Cardiac muscle cell (in vitro differentiated cells and primary cell): Measurements from ENCODE around the gene TMEM209. TPM values are rescaled to one million over a fixed set of nuclear protein-coding genes. Genes with fewer than 3 reads are reported as not detected.
"Not testable (repeated sequence)": the region's sequence is repeated elsewhere in the genome, so short reads cannot be mapped to it uniquely, and the experiment has no call there.

Experiments
- DNase-seq, 2 donors: peaks; one replicate each; pipeline versions ENCODE4 v3.0.0 to v3.0.0-alpha.2; 2010 to 2017; ENCODE audit warnings: low read depth in 1 of 2, low spot score in 1 of 2
- H3K27ac ChIP-seq: fragments of 200-600 bp; sonication (generic); 2 replicates; pipeline ENCODE4 v1.5.1; 2016
- H3K27me3 ChIP-seq: fragments of 200-600 bp; sonication (generic); 2 replicates; pipeline ENCODE4 v1.6.0; 2016; ENCODE audit warnings: control low read depth
- H3K36me3 ChIP-seq: fragments of 200-600 bp; sonication (generic); 2 replicates; pipeline ENCODE4 v1.5.1; 2016; ENCODE audit warnings: control low read depth
- H3K4me1 ChIP-seq: fragments of 200-600 bp; sonication (generic); 2 replicates; pipeline ENCODE4 v1.8.1; 2017; ENCODE audit warnings: low read depth, mild to moderate bottlenecking, mixed run types
- H3K4me3 ChIP-seq: fragments of 200-600 bp; sonication (generic); 2 replicates; pipeline ENCODE4 v1.5.1; 2016; ENCODE audit warnings: mild to moderate bottlenecking
- H3K9me3 ChIP-seq: fragments of 200-600 bp; sonication (generic); 2 replicates; pipeline ENCODE4 v1.5.1; 2017; ENCODE audit warnings: low read depth, mild to moderate bottlenecking, control low read depth
- CTCF ChIP-seq: IDR thresholded peaks from 2 replicates; pipeline ENCODE4 v1.5.1; 2012; ENCODE audit warnings: low read depth, mild to moderate bottlenecking, low read length
- polyA plus RNA-seq: library from polyadenylated mRNA; unstranded; fragments of >200 nt; fragmentation: Nextera tagmentation; extraction: Ambion mirVana; gene quantifications from 2 replicates; pipeline ENCODE4 v1.2.1, GENCODE V29; 2016
- total RNA-seq: library from RNA; depleted of rRNA; stranded (reverse); fragments of >200 nt; gene quantifications from 2 replicates; pipeline ENCODE4 v1.2.3, GENCODE V29; 2016

Gene TMEM209
- total and polyA plus RNA-seq, 2 experiments from 2014 or later, result 14.0 to 14.2 TPM

DNA sequence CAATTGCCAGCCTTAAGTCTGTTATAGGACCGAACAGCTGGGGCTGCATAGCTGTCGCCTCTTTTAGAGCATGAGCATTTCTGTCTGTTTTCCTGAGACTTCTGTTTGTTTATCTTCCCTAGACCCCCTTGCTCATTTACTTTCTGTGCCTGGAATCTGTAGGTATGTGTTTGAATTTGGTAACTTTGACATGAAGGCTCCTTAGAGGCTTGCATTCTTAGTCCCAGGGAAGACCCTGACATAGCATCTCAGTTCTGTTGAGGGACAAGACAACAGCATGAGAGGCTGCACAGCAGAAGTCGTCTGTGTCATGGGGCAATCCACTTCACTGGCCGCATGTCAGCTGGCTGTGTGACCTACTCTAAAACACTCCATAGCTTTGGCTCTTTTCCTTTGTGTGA is 76.2 kb downstream of the TMEM209 start:
- no peaks in the 10 kb centered on the region for H3K27me3 ChIP-seq
- H3K4me1 ChIP-seq, result no peaks in the 10 kb centered on the region
- no peaks in the 10 kb centered on the region for H3K9me3 ChIP-seq
- DNase-seq, result no peak
- no peak overlapping the region for H3K27ac ChIP-seq
- H3K36me3 ChIP-seq, result peaks cover 53% of the 10 kb centered on the region
- TF ChIP-seq CTCF, result no peak
- H3K4me3 ChIP-seq, result no peak overlapping the region

GRCh38 chr7:130127821-130128317 is 77.3 kb downstream of the TMEM209 start:
- no peaks in the 10 kb centered on the region for H3K27me3 ChIP-seq
- no peak overlapping the region for H3K27ac ChIP-seq
- no peak for TF ChIP-seq CTCF
- no peaks in the 10 kb centered on the region for H3K9me3 ChIP-seq
- peaks cover 56% of the 10 kb centered on the region for H3K36me3 ChIP-seq
- no peaks in the 10 kb centered on the region for H3K4me1 ChIP-seq
- H3K4me3 ChIP-seq, result no peak overlapping the region
- peak in 1 of 2 donors; percentile 69 for DNase-seq

GRCh38 chr7:130127404-130127803 is 77.8 kb downstream of the TMEM209 start:
- H3K4me3 ChIP-seq, result no peak overlapping the region
- H3K36me3 ChIP-seq, result peaks cover 59% of the 10 kb centered on the region
- DNase-seq, result no peak
- H3K9me3 ChIP-seq, result no peaks in the 10 kb centered on the region
- no peaks in the 10 kb centered on the region for H3K4me1 ChIP-seq
- H3K27ac ChIP-seq, result no peak overlapping the region
- TF ChIP-seq CTCF, result no peak
- H3K27me3 ChIP-seq, result no peaks in the 10 kb centered on the region

- not testable (repeated sequence) for H3K27ac ChIP-seq, H3K4me3 ChIP-seq, H3K4me1 ChIP-seq, H3K9me3 ChIP-seq, DNase-seq, H3K27me3 ChIP-seq
- peaks cover 65% of the 10 kb centered on the region for H3K36me3 ChIP-seq
Measured at GRCh38 chr7:130126840-130127239, 78.4 kb downstream of the TMEM209 start.

GRCh38 chr7:130124711-130125110 is 80.5 kb downstream of the TMEM209 start:
- no peak for DNase-seq
- no peaks in the 10 kb centered on the region for H3K4me1 ChIP-seq
- no peaks in the 10 kb centered on the region for H3K27me3 ChIP-seq
- no peak for TF ChIP-seq CTCF
- peaks cover 55% of the 10 kb centered on the region for H3K36me3 ChIP-seq
- H3K9me3 ChIP-seq, result no peaks in the 10 kb centered on the region
- no peak overlapping the region for H3K4me3 ChIP-seq
- H3K27ac ChIP-seq, result no peak overlapping the region

DNA sequence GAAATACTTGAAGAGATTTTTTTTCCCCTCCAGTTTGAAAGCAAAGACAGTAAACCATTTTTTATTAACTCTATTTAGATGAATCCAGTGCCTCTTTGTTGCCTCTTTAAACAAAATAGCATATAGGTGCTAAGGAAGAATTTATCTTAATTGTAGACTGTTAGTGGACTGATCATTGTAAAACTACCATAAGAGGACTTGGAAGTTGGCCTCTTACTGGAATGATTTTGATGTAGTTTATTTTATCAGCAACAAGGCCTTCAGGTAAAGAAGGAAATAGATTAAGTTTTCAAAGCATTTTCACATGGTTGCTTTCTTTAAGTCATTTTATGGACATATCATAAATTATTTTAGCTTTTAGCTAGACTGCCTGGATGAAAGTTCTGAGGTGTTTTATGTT is 81.7 kb downstream of the TMEM209 start:
- H3K4me3 ChIP-seq, result no peak overlapping the region
- no peaks in the 10 kb centered on the region for H3K27me3 ChIP-seq
- H3K36me3 ChIP-seq, result peaks cover 47% of the 10 kb centered on the region
- DNase-seq, result no peak
- no peaks in the 10 kb centered on the region for H3K9me3 ChIP-seq
- TF ChIP-seq CTCF, result no peak
- no peaks in the 10 kb centered on the region for H3K4me1 ChIP-seq
- H3K27ac ChIP-seq, result no peak overlapping the region
